Small intestine (tissue), 7 donors: ENCODE results near the gene NPL. TPM values are rescaled to one million over a fixed set of nuclear protein-coding genes. Genes with fewer than 3 reads are reported as not detected.

Experiments
- DNase-seq, 2 donors: peaks; one replicate each; pipeline versions ENCODE4 v3.0.0 to v3.0.0-alpha.2; 2013
- FAIRE-seq: peaks from 2 replicates; lab custom pipeline; 2012; peaks lifted over from hg19 to GRCh38; lab: Jason Lieb, UNC
- H3K27ac ChIP-seq, 3 donors: one replicate each; pipeline ENCODE4 v1.5.1; 2013; ENCODE audit warnings: low read length in 2 of 3, mild to moderate bottlenecking in 2 of 3, control low read depth in 1 of 3, inconsistent platforms in 1 of 3, low read depth in 1 of 3, moderate library complexity in 1 of 3
- H3K27me3 ChIP-seq, 3 donors: one replicate each; pipeline ENCODE4 v1.6.1; 2013; ENCODE audit warnings: low read length in 3 of 3, inconsistent platforms in 1 of 3; ENCODE audit not compliant: control insufficient read depth in 3 of 3, insufficient read depth in 3 of 3
- H3K36me3 ChIP-seq, 3 donors: one replicate each; pipeline ENCODE4 v1.6.1; 2013; ENCODE audit warnings: low read length in 3 of 3, inconsistent platforms in 1 of 3, low read depth in 1 of 3, mild to moderate bottlenecking in 1 of 3, moderate library complexity in 1 of 3; ENCODE audit not compliant: control insufficient read depth in 3 of 3, insufficient read depth in 2 of 3
- H3K4me1 ChIP-seq, 3 donors: one replicate each; pipeline ENCODE4 v1.6.1; 2013; ENCODE audit warnings: low read length in 2 of 3, inconsistent platforms in 1 of 3, low read depth in 1 of 3, mild to moderate bottlenecking in 1 of 3, moderate library complexity in 1 of 3; ENCODE audit not compliant: control insufficient read depth in 3 of 3, insufficient read depth in 2 of 3
- H3K4me3 ChIP-seq, 3 donors: one replicate each; pipeline ENCODE4 v1.5.1; 2013; ENCODE audit warnings: low read length in 3 of 3, control low read depth in 1 of 3, inconsistent platforms in 1 of 3, low read depth in 1 of 3, mild to moderate bottlenecking in 1 of 3, moderate library complexity in 1 of 3
- H3K9me3 ChIP-seq, 2 donors: one replicate each; pipeline ENCODE4 v1.6.1; 2013; ENCODE audit warnings: low read depth in 1 of 2, low read length in 1 of 2; ENCODE audit not compliant: control insufficient read depth in 2 of 2, insufficient read depth in 1 of 2
- WGBS, 3 donors: extraction: QIAGEN DNeasy Blood & Tissue Kit; methylation state at CpG; one replicate each; pipeline ENCODE4 v1.1.7; 2013; 5-methylcytosine and 5-hydroxymethylcytosine counted together
- polyA plus RNA-seq, 4 donors: library from polyadenylated mRNA; stranded (reverse) in 3 of 4; unstranded in 1 of 4; fragments of 200-250 nt in 3 of 4; fragments of 120-200 nt in 1 of 4; gene quantifications; one replicate each; pipeline versions ENCODE4 v1.2.1 to v1.2.3, GENCODE V29; 2013
- donor health status: healthy with polysubstance abuse.
- donor health status: control.
- donor health status: control.
- donor health status: Bipolar disorder and iron deficiency.
- donor health status: healthy.

Gene NPL
- polyA plus RNA-seq, 4 donors, result 3.8 to 45.4 (median 4.9) TPM

- Histone ChIP-seq H3K27me3 (no peaks in the 10 kb centered on the region), H3K4me3 (no peak overlapping the region), H3K9me3 (no peaks in the 10 kb centered on the region), H3K36me3 (peaks cover 21 to 24% (median 23%) of the 10 kb centered on the region in 3 donors), H3K27ac (no peak overlapping the region), H3K4me1 (no peaks in the 10 kb centered on the region)
- WGBS, 3 donors, result 98 to 99% (median 99%) methylated on average over 3 of the region's 3 CpGs
- FAIRE-seq, result no peak
- no peak for DNase-seq
Observed at GRCh38 chr1:182872881-182873280, 83.3 kb downstream of the NPL start.

- no peak for FAIRE-seq
- H3K36me3 ChIP-seq, result peaks cover 20 to 37% (median 24%) of the 10 kb centered on the region in 3 donors
Observed at GRCh38 chr1:182875889-182876288, 86.3 kb downstream of the NPL start.

GRCh38 chr1:182877331-182877730 lies 87.8 kb downstream of the NPL start:
- Histone ChIP-seq H3K4me1 (no peaks in the 10 kb centered on the region), H3K27ac (no peak overlapping the region), H3K4me3 (no peak overlapping the region), H3K9me3 (no peaks in the 10 kb centered on the region), H3K36me3 (peaks cover 19 to 43% (median 26%) of the 10 kb centered on the region in 3 donors), H3K27me3 (no peaks in the 10 kb centered on the region)
- no peak for DNase-seq
- FAIRE-seq, result no peak

More at GRCh38 chr1:182875889-182876288, 86.3 kb downstream of the NPL start:
- no peak overlapping the region for H3K27ac ChIP-seq
- DNase-seq, result no peak
- WGBS, 3 donors, result 93 to 97% (median 96%) methylated on average over 2 of the region's 2 CpGs
- no peak overlapping the region for H3K4me3 ChIP-seq
- H3K27me3 ChIP-seq, result no peaks in the 10 kb centered on the region
- H3K9me3 ChIP-seq, result no peaks in the 10 kb centered on the region
- H3K4me1 ChIP-seq, result no peaks in the 10 kb centered on the region

GRCh38 chr1:182877842-182878241 lies 88.3 kb downstream of the NPL start:
- no peak overlapping the region for H3K27ac ChIP-seq
- no peak for FAIRE-seq
- no peaks in the 10 kb centered on the region for H3K4me1 ChIP-seq
- DNase-seq, result no peak
- H3K36me3 ChIP-seq, result peaks cover 20 to 43% (median 26%) of the 10 kb centered on the region in 3 donors
- H3K9me3 ChIP-seq, result no peaks in the 10 kb centered on the region
- 88 to 92% (median 88%) methylated on average over 7 of the region's 7 CpGs for WGBS, 3 donors
- H3K4me3 ChIP-seq, result no peak overlapping the region
- no peaks in the 10 kb centered on the region for H3K27me3 ChIP-seq

Other genes with a start within 250 kb of the NPL start
- gene RNASEL, start 200.5 kb upstream of the NPL start, polyA plus RNA-seq, result 10 to 100 TPM in 1 of 4 donors, 1 to 10 TPM in 3; 4.9 to 20.7 (median 7.2) TPM
- 1 to 10 TPM in 2 of 4 donors, under 1 TPM in 2; 0.27 to 2.8 (median 0.88) TPM for gene RGS16, start 185.4 kb upstream of the NPL start, polyA plus RNA-seq
- under 1 TPM in 2 of 4 donors, not detected in 2; 0.01 TPM for gene RGS8, start 105.2 kb upstream of the NPL start, polyA plus RNA-seq
- 100 to 1,000 TPM in 2 of 4 donors, 10 to 100 TPM in 2; 63.3 to 144 (median 84.6) TPM for gene DHX9, start 49.6 kb downstream of the NPL start, polyA plus RNA-seq
- gene SHCBP1L, start 163.4 kb downstream of the NPL start, polyA plus RNA-seq, result not detected
- 10 to 100 TPM in 2 of 4 donors, 1 to 10 TPM in 2; 2.5 to 84.5 (median 22.2) TPM for gene LAMC1, start 233.6 kb downstream of the NPL start, polyA plus RNA-seq